ENCODE measurements around the gene IL12RB1. TPM values are rescaled to one million over a fixed set of nuclear protein-coding genes. Genes with fewer than 3 reads are reported as not detected.

IL12RB1 gene
- total RNA-seq, 1 donor from 2014 or later = not detected

DNA sequence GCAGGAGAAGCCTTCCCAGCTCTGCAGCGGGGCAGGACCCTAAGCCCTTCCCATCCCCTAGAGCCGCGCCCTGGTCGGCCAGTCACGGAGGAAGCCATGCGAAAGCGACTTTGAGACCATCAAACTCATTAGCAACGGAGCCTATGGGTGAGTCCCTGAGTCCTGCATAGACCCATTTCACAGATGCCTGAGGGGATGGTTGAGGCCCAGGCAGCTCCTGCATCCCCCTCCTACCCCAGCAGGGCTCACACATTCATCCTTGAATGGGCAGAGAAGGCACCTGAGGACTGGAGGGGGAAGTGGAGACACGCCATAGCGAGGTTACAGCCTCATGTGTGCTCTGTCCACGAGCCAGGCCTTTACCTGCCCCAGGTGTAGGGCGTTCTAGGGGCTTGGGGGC is 42.1 kb upstream of the IL12RB1 start:
- no peak for DNase-seq (ENCODE audit: low spot score)
- H3K9me3 Mint-ChIP-seq (ENCODE audit: low read depth) = no peaks in the 10 kb centered on the region
- H3K36me3 Mint-ChIP-seq (ENCODE audit: low read depth) = peaks cover 14% of the 10 kb centered on the region
- H3K27me3 Mint-ChIP-seq (ENCODE audit: low read depth) = no peaks in the 10 kb centered on the region
- TF ChIP-seq, protein P1, sequence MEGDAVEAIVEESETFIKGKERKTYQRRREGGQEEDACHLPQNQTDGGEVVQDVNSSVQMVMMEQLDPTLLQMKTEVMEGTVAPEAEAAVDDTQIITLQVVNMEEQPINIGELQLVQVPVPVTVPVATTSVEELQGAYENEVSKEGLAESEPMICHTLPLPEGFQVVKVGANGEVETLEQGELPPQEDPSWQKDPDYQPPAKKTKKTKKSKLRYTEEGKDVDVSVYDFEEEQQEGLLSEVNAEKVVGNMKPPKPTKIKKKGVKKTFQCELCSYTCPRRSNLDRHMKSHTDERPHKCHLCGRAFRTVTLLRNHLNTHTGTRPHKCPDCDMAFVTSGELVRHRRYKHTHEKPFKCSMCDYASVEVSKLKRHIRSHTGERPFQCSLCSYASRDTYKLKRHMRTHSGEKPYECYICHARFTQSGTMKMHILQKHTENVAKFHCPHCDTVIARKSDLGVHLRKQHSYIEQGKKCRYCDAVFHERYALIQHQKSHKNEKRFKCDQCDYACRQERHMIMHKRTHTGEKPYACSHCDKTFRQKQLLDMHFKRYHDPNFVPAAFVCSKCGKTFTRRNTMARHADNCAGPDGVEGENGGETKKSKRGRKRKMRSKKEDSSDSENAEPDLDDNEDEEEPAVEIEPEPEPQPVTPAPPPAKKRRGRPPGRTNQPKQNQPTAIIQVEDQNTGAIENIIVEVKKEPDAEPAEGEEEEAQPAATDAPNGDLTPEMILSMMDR (IDR thresholded peaks at IDR 0.05) = no peak
- H3K4me1 Mint-ChIP-seq (ENCODE audit: low read depth) = no peaks in the 10 kb centered on the region
- H3K4me3 Mint-ChIP-seq (ENCODE audit: unreplicated experiment) = no peak overlapping the region
- no peak overlapping the region for H3K27ac Mint-ChIP-seq (ENCODE audit: unreplicated experiment)

DNA sequence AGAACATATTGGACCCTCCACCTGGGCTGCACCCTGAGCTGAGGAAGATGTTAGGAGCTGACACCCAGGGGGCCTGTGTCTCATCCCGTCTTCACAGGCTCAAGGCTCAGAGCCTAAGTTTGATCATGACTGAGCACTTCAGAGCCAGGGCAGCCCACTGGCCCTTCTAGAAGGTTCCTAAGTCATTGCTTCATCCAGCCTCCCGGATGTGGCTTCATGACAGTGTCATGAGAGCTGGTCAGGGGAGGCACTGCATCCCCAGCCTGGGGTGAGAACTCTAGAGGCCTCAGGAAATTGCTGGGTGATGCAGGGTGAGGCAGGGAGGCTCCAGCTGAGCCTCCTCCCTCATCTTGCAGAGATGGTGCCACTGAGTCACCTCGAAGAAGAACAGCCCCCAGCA is 41.3 kb upstream of the IL12RB1 start:
- Mint-ChIP-seq H3K36me3 (ENCODE audit: low read depth) (peaks cover 16% of the 10 kb centered on the region), H3K4me3 (ENCODE audit: unreplicated experiment) (no peak overlapping the region), H3K27ac (ENCODE audit: unreplicated experiment) (no peak overlapping the region), H3K4me1 (ENCODE audit: low read depth) (no peaks in the 10 kb centered on the region), H3K27me3 (ENCODE audit: low read depth) (no peaks in the 10 kb centered on the region), H3K9me3 (ENCODE audit: low read depth) (no peaks in the 10 kb centered on the region)
- DNase-seq (ENCODE audit: low spot score) = no peak
- TF ChIP-seq, protein P1 (IDR thresholded peaks at IDR 0.05) = no peak

DNA sequence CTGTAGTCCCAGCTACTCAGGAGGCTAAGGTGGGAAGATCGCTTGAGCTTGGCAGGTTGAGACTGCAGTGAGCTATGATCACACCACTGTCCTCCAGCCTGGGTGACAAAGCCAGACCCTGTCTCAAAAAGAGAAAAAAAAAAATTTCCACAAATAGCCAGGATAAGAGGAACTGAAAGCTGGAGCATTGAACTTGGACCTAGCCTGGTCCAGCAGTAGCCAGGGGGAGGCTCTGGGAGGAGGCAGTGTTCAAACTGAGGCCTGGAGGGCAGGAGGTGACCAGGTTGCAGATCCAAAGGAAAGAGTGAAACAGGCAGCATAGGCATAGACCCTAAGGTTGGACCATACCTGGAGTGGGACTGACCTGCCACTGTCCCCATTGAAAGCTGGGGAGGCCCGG is 39.4 kb upstream of the IL12RB1 start:
- no peak overlapping the region for H3K27ac Mint-ChIP-seq (ENCODE audit: unreplicated experiment)
- no peaks in the 10 kb centered on the region for H3K4me1 Mint-ChIP-seq (ENCODE audit: low read depth)
- TF ChIP-seq, protein P1 (IDR thresholded peaks at IDR 0.05) = no peak
- H3K4me3 Mint-ChIP-seq (ENCODE audit: unreplicated experiment) = no peak overlapping the region
- no peak for DNase-seq (ENCODE audit: low spot score)
- H3K9me3 Mint-ChIP-seq (ENCODE audit: low read depth) = no peaks in the 10 kb centered on the region
- no peaks in the 10 kb centered on the region for H3K27me3 Mint-ChIP-seq (ENCODE audit: low read depth)
- H3K36me3 Mint-ChIP-seq (ENCODE audit: low read depth) = peaks cover 13% of the 10 kb centered on the region

DNA sequence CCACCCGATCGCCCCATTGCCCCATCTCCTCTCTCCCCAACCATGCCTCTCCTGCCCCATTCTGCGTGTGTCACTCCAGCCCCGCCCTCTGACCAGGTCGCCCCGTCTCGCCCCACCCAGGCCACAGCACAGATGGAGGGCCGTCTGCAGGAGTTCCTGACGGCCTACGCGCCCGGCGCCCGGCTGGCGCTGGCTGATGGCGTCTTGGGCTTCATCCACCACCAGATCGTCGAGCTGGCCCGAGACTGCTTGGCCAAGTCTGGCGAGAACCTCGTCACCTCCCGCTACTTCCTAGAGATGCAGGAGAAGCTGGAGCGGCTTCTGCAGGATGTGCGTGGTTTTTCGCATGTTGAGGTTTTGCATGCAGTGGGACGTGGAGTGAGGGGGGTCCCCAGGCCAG is 37.1 kb upstream of the IL12RB1 start:
- Mint-ChIP-seq H3K27me3 (ENCODE audit: low read depth) (no peaks in the 10 kb centered on the region), H3K9me3 (ENCODE audit: low read depth) (no peaks in the 10 kb centered on the region), H3K36me3 (ENCODE audit: low read depth) (peaks cover 11% of the 10 kb centered on the region), H3K4me3 (ENCODE audit: unreplicated experiment) (no peak overlapping the region), H3K4me1 (ENCODE audit: low read depth) (peaks cover 4% of the 10 kb centered on the region), H3K27ac (ENCODE audit: unreplicated experiment) (no peak overlapping the region)
- TF ChIP-seq, protein P1 (IDR thresholded peaks at IDR 0.05) = no peak
- DNase-seq (ENCODE audit: low spot score) = no peak

DNA sequence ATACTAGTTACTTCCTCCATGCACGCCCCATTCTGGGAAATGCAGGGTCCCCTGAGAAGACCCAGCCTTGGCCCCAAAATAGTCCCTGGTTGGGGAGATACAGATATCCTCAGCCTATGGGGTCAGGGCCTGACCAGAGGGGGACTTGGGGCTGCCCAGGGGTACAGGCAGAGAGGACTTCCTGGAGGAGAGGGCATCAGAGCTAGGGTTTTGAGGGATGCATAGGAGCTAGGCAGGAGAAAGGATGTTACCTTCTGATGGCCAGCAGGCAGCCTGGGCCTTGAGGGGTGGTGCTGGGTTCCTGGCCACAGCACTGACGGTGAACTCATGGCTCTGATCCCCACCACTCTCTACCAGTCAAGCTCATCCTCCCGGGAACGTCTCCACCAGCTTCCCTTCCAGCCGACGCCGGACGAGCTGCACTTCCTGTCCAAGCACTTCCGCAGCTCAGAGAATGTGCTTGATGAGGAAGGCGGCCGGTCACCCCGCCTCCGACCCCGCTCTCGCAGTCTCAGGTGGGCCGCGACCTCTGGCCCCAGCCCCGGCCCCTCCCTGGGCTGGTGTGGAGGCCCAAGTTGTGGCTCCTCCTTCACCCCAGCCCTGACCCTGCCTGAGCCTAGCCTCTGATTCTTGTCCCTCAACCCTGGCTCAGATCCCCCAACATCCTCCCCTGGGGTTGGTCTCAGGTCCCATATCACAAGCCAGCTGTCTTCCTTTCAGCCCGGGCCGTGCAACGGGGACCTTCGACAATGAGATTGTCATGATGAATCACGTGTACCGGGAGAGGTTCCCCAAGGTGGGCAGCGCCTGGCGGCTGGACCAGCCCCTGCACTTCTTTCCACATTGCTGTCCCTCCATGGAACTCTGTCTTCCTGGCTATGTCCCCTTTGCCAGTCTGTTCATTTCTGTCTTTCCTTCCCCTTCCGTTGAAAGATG is 36.4 kb upstream of the IL12RB1 start:
- Mint-ChIP-seq H3K27ac (ENCODE audit: unreplicated experiment) (no peak overlapping the region), H3K27me3 (ENCODE audit: low read depth) (no peaks in the 10 kb centered on the region), H3K9me3 (ENCODE audit: low read depth) (no peaks in the 10 kb centered on the region), H3K36me3 (ENCODE audit: low read depth) (peaks cover 8% of the 10 kb centered on the region), H3K4me1 (ENCODE audit: low read depth) (peaks cover 9% of the 10 kb centered on the region), H3K4me3 (ENCODE audit: unreplicated experiment) (no peak overlapping the region)
- no peak for DNase-seq (ENCODE audit: low spot score)
- TF ChIP-seq, protein P1 (IDR thresholded peaks at IDR 0.05) = no peak

All from chondrocyte (in vitro differentiated cells).